Muscle of leg (tissue), 11 donors: ENCODE measurements around the gene LPCAT3. TPM values are rescaled to one million over a fixed set of nuclear protein-coding genes. Genes with fewer than 3 reads are reported as not detected.

Source experiments
- DNase-seq: peaks from one replicate; pipeline ENCODE4 v3.0.0; 2013
- H3K27ac ChIP-seq: one replicate; pipeline ENCODE4 v1.5.1; 2013; ENCODE audit warnings: mild to moderate bottlenecking, low read length, control low read depth
- H3K27me3 ChIP-seq: one replicate; pipeline ENCODE4 v1.6.1; 2013; ENCODE audit warnings: low read length; ENCODE audit not compliant: control insufficient read depth, insufficient read depth
- H3K36me3 ChIP-seq: one replicate; pipeline ENCODE4 v1.6.1; 2013; ENCODE audit warnings: low read length; ENCODE audit not compliant: control insufficient read depth, insufficient read depth
- H3K4me1 ChIP-seq: one replicate; pipeline ENCODE4 v1.6.1; 2013; ENCODE audit warnings: low read length; ENCODE audit not compliant: control insufficient read depth, insufficient read depth
- H3K4me3 ChIP-seq: one replicate; pipeline ENCODE4 v1.5.1; 2013; ENCODE audit warnings: low read length, control low read depth
- H3K9me3 ChIP-seq: replicated peaks from 2 replicates; pipeline ENCODE4 v1.6.1; 2013; ENCODE audit warnings: low read depth, low read length; ENCODE audit not compliant: control insufficient read depth
- WGBS: methylation state at CpG from one replicate; pipeline ENCODE4 v1.1.5; 2013; ENCODE audit warnings: missing lambda C conversion rate; ENCODE audit not compliant: insufficient coverage; 5-methylcytosine and 5-hydroxymethylcytosine counted together
- polyA plus RNA-seq, 8 donors: library from polyadenylated mRNA; unstranded; fragments of 120-200 nt; gene quantifications; one replicate each; pipeline versions ENCODE4 v1.2.1 to v1.2.3, GENCODE V29; 2013; ENCODE audit warnings: inconsistent platforms in 1 of 8, low replicate concordance in 1 of 8; ENCODE audit not compliant: insufficient read length in 8 of 8, insufficient read depth in 1 of 8
- total RNA-seq: library from RNA; stranded (reverse); fragments of 120-200 nt; gene quantifications from one replicate; pipeline ENCODE4 v1.2.4, GENCODE V29; 2013

Gene LPCAT3
- total and polyA plus RNA-seq, 9 donors = 7.8 to 23.2 (median 19.1) TPM

DNA sequence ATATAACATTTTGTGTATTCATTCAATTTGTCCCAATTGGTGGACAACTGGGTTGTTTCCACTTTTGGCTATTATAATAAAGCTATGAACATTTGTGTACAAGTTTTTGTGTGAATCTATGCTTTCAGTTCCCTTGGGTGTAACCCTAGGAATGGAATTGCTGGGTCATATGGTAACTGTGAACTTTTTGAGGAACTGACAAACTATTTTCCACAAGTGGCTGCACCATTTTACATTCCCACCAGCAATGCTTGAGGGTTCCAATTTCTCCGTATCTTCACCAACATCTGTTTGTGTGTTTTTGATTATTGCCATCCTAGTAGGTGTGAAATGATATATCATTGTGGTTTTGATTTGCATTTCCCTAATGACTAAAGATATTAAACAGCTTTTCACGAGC is 13.0 kb downstream of the LPCAT3 start:
- no peak overlapping the region for H3K27ac ChIP-seq
- no peaks in the 10 kb centered on the region for H3K27me3 ChIP-seq
- WGBS = no CpG with 5 or more reads among the region's 2 CpGs
- no peaks in the 10 kb centered on the region for H3K4me1 ChIP-seq
- no peaks in the 10 kb centered on the region for H3K9me3 ChIP-seq
- H3K36me3 ChIP-seq = peaks cover 17% of the 10 kb centered on the region
- no peak overlapping the region for H3K4me3 ChIP-seq
- peak; percentile 65 for DNase-seq

DNA sequence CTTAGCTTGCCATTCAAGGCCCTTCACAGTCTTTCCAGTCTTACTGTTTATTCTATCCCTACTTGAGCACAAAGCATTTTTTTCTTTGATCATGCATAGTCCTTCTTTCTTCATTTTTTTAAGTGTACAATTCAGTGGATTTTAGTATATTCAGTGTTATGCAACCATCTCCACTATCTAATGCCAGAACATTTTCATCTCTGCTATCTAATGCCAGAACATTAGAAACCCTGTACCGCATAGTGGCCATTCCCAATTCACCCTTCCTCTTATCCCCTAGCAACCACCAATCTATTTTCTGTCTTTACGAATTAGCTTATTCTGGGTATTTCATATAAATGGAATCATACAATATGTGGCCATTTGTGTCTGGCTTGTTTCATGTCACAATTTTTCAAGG is 13.4 kb downstream of the LPCAT3 start:
- H3K4me3 ChIP-seq = no peak overlapping the region
- H3K27ac ChIP-seq = no peak overlapping the region
- WGBS = no CpG with 5 or more reads among the region's 2 CpGs

DNA sequence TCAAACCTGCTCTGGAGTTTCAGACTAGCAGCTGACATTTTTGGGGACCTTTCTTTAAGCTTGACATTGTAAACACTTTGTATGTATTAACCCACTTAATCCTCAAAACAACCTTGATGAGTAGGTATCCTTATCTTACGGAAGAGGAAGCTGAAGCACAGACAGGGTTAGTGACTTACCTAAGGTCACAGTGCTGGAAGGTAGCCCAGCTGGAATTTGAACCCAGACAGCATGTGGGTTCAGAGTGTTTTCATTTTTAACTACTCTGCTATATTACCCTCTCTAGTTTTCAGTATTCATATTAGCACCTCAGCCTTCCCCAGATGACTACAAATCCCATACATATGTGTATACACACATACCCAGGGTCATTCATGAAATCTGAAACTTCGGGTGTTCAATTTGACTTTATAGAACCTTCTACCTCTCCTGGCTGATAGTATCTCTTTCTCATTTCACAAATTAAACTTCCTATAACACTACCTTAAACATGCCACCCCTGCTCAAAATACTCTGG is 13.9 kb downstream of the LPCAT3 start:
- no peaks in the 10 kb centered on the region for H3K9me3 ChIP-seq
- H3K36me3 ChIP-seq = peaks cover 18% of the 10 kb centered on the region
- no peaks in the 10 kb centered on the region for H3K27me3 ChIP-seq
- H3K4me3 ChIP-seq = no peak overlapping the region
- H3K4me1 ChIP-seq = no peaks in the 10 kb centered on the region
- 100% methylated on average over 1 of the region's 2 CpGs for WGBS
- no peak for DNase-seq
- no peak overlapping the region for H3K27ac ChIP-seq

More for the DNA sequence above, 13.4 kb downstream of the LPCAT3 start:
- H3K9me3 ChIP-seq = no peaks in the 10 kb centered on the region
- no peaks in the 10 kb centered on the region for H3K4me1 ChIP-seq
- peaks cover 17% of the 10 kb centered on the region for H3K36me3 ChIP-seq
- no peak for DNase-seq
- H3K27me3 ChIP-seq = no peaks in the 10 kb centered on the region

DNA sequence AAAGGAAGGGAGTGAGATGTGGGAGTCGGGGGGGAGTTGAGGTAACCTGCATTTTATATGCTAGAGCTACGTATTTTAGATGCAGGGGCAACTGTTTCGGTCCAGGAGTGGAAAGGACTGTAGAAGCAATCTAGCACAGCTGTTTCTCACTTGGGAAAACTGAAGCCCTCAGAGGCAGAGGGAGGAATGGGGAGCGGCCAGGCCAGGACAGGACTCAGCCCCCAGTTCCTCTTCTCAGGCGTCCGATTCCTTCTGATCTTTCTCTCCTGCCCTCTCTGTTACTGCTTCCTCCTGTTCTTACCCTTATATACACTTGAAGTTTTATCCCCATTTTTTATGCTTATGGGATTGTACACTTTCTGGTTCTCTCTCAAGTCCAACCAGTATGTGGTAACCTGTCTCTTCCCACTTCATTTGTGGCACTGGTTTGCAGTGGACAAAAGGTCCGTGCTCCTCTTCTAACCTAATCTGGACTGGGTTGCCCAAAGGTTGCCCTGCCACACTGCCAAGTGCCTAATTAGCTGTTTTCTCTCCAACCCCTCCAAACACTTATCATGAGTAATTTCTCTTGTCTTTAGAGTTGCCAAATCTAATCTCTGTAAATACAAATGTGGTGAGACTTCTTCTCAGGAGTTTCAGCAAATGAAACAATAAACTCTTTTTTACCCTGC is 16.2 kb downstream of the LPCAT3 start:
- no peaks in the 10 kb centered on the region for H3K9me3 ChIP-seq
- H3K4me3 ChIP-seq = no peak overlapping the region
- H3K27me3 ChIP-seq = no peaks in the 10 kb centered on the region
- DNase-seq = no peak
- 88% methylated on average over 5 of the region's 7 CpGs for WGBS
- H3K27ac ChIP-seq = no peak overlapping the region
- peaks cover 29% of the 10 kb centered on the region for H3K36me3 ChIP-seq
- no peaks in the 10 kb centered on the region for H3K4me1 ChIP-seq

DNA sequence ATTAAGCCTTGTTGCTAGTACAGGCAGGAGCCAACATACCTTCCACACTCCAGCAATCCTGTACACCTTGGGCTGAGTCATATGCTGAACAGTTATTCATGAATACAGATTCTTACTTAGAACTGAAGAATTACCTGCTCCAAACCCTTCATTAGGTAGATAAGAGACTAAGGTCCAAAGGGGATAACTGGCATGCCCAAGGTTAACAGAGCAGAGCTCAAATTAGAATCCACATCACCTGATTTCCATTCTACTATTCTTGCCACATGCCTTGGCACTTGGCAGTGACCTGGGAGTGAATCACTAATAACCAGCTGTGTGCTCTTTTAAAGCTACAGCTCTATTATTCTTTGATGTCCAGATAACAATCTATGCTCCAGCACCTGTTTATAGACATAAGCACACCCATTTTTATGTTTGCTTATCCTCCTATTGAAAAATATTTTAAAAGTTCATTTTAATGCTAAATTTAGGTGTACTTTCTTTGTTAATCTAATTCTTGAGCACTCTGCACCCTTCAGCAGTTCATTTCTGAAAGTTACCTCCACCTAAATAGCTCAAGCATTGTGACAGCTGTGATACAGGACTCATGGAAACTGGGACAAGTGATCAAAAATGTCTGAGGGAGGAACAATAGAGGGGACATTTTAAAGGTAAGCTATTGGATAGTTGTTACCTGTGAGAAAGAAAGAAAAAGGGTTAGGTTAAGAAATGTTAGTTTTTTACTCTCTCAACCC is 19.4 kb downstream of the LPCAT3 start:
- Histone ChIP-seq H3K27me3 (no peaks in the 10 kb centered on the region), H3K4me3 (no peak overlapping the region), H3K9me3 (no peaks in the 10 kb centered on the region), H3K36me3 (peaks cover 35% of the 10 kb centered on the region), H3K27ac (no peak overlapping the region), H3K4me1 (no peaks in the 10 kb centered on the region)
- no peak for DNase-seq

DNA sequence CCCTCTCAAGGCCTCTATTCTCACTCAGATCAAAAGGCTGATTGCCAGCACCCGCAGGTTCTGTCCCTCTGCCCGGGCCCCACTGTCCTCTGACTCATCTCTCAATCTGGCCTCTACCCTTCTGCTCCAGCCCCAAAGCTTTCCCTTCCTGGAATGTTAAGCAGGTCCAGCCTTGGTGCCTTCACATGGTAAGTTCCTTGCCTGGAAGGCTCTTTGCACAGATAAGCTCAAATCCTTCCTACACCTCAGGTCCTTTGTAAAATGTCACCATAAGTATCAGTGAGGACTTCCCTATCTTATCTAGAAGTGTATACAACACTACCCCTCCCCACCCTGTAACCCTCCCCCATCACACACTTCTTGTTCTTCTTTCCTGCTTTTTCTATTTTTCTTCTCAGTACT is 22.2 kb downstream of the LPCAT3 start:
- no peak overlapping the region for H3K27ac ChIP-seq
- H3K4me3 ChIP-seq = no peak overlapping the region
- H3K36me3 ChIP-seq = peaks cover 33% of the 10 kb centered on the region
- DNase-seq = no peak
- H3K9me3 ChIP-seq = no peaks in the 10 kb centered on the region
- 81% methylated on average over 2 of the region's 2 CpGs for WGBS
- no peaks in the 10 kb centered on the region for H3K4me1 ChIP-seq
- no peaks in the 10 kb centered on the region for H3K27me3 ChIP-seq

DNA sequence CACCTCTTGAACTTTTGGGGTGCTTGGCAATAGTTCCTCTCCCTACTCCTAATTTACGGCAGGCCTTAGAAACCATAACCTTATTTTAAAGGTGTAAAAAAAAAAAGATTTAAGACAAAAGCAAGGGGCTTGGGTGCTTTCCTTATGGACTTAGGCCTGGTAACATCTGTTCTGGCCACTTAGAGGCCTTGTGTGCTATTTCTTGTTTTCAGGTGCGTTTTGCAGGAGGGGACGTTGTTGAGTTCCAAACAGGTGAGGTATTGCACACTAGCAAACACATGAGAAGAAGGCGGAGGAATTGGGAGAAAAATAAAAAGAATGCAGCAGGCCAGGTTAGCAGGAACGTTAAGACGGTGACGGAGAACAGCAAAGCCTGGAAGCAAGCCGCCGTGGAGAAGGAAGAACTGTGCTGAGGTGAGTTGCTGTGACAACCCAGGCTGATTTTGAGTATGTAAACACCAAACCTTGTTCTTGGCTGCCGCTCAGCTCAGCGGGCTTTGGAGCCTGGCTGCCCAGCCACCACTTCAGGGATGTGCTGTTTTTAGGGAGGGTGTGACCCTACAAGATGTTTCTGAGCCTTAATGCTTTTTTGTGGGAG is 30.2 kb downstream of the LPCAT3 start:
- DNase-seq = no peak
- whole genome bisulfite sequencing = 87% methylated on average over 9 of the region's 11 CpGs

DNA sequence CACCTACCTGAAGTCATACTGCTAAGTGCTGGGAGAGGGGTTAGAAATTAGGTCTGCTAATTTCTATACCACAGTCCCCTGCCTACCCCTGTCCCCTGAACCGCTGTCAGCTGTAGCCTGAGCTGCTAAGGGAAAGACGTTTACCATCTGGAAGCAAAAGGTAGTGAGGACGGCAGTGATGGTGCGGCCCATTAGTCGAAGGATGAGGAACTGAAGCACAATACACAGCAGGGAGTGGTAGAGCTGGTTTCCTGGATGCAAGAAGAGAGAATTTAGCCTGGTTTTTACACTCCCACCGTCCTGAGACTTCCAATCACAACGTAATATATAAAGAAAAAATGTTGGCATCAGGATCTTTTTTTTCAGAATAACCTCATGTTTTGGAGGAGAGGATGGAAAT is 35.7 kb downstream of the LPCAT3 start:
- Histone ChIP-seq H3K4me3 (no peak overlapping the region), H3K27me3 (no peaks in the 10 kb centered on the region), H3K27ac (no peak overlapping the region), H3K9me3 (no peaks in the 10 kb centered on the region), H3K36me3 (peaks cover 57% of the 10 kb centered on the region), H3K4me1 (no peaks in the 10 kb centered on the region)
- WGBS = 83% methylated on average over 2 of the region's 7 CpGs
- no peak for DNase-seq

More for the DNA sequence above, 30.2 kb downstream of the LPCAT3 start:
- no peak overlapping the region for H3K27ac ChIP-seq
- H3K27me3 ChIP-seq = no peaks in the 10 kb centered on the region
- no peaks in the 10 kb centered on the region for H3K9me3 ChIP-seq
- peaks cover 29% of the 10 kb centered on the region for H3K36me3 ChIP-seq
- H3K4me1 ChIP-seq = no peaks in the 10 kb centered on the region
- no peak overlapping the region for H3K4me3 ChIP-seq

DNA sequence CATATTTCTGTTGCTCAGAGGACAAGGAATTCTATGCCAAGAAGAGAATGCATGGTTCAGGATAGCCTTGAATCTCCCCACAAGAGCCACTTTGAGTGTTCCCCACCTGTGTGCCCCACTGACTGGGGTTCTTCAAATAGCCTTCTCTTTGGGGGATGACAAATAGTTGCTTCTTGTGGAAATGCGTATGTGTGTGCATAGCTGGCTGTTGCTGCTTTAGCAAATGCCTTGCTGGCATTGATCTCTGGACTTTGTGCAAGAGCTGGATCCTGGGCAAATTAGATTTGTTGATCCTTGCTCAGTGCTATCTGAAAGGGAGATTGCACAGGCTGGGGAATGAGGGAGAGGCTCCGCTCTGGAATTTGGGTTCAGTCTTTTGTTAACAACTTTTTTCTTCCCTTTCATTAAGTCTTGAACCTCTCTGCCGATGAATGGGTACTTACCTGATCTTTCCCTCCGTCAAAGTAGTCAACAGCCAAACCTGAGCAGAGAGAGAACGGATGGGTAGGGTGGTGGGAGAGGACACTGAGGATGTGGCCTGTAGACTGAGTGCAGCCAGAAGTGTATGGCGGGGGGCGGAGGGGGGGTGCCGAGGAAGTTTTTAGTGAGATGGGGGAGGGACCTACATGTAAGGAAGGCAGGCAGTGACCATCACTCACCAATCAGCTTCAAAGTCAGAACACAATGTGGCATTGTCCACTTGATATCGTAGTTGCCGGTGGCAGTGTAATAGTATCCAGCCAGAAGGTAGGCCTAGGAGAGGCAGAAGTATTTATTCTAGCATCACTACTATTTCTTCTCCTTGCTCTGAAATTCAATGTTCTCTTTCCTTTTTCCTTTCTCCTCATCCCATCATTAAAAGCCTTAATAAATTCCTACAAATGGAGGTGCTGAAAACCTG is 36.9 kb downstream of the LPCAT3 start:
- H3K27ac ChIP-seq = no peak overlapping the region
- WGBS = 70% methylated on average over 2 of the region's 10 CpGs
- peaks cover 63% of the 10 kb centered on the region for H3K36me3 ChIP-seq

DNA sequence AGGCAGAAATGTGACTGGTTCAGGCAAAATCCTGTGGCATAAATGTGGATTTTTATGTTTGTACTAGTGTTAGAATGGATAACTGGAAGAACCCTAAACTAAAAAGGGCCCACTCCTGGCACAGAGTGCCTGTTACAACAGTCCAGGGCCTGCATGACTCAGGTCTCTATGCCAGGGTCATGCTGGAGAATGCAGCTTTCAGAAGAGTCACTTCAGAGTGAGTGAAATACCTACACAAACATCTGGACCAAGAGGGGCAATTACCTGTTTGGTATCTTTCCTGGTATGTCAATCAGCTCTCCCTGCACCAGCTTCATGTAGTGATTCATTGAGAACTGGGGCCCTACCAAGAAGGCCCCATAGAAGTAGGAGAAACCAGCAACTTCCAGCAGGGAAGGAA is 37.5 kb downstream of the LPCAT3 start:
- no peak for DNase-seq
- Histone ChIP-seq H3K27me3 (no peaks in the 10 kb centered on the region), H3K36me3 (peaks cover 67% of the 10 kb centered on the region), H3K27ac (no peak overlapping the region), H3K9me3 (no peaks in the 10 kb centered on the region), H3K4me1 (no peaks in the 10 kb centered on the region), H3K4me3 (no peak overlapping the region)

More for the DNA sequence above, 36.9 kb downstream of the LPCAT3 start:
- DNase-seq = no peak
- H3K4me1 ChIP-seq = no peaks in the 10 kb centered on the region
- H3K27me3 ChIP-seq = no peaks in the 10 kb centered on the region
- no peaks in the 10 kb centered on the region for H3K9me3 ChIP-seq
- H3K4me3 ChIP-seq = no peak overlapping the region
